HepG2 (cell line): Measurements from ENCODE around the gene THRB. TPM values are rescaled to one million over a fixed set of nuclear protein-coding genes. Genes with fewer than 3 reads are reported as not detected.

Experiments
- ATAC-seq: fragments of 200-7000 bp; cut with Tn5 transposase; 3 replicates; pipeline ENCODE4 v1.9.1; 2020; ENCODE audit warnings: mild to moderate bottlenecking, moderate library complexity
- BruUV-seq: library from RNA; stranded (reverse); fragments of 400-500 nt; replicated peaks from 2 replicates; lab custom pipeline; 2021; lab: Mats Ljungman, UMichigan
- CTCF ChIA-PET: fragments of 300-600 bp; formaldehyde crosslinking; extraction: SDS; loops from one replicate; lab custom pipeline; 2021; ENCODE audit warnings: low total read pairs, inconsistent platforms, low intra/inter-chr PET ratio; lab: Yijun Ruan, JAX
- POLR2A ChIA-PET: fragments of 350-600 bp; sonication (Branson Sonifier 250); formaldehyde crosslinking; loops from one replicate; lab custom pipeline; 2020; ENCODE audit warnings: antibody characterized with exemption, inconsistent platforms; lab: Yijun Ruan, JAX
- DNase-seq: peaks from one replicate; pipeline ENCODE4 v3.0.0-alpha.2; 2015; ENCODE audit warnings: low spot score
- FAIRE-seq: peaks from 3 replicates; lab custom pipeline; 2011; peaks lifted over from hg19 to GRCh38; lab: Jason Lieb, UNC
- H2AFZ ChIP-seq: one replicate; pipeline ENCODE4 v1.6.1; 2011; ENCODE audit warnings: low read length, inconsistent platforms
- H3K27ac ChIP-seq: fragments of 300-600 bp; 3 replicates; pipeline ENCODE4 v1.8.0; 2011; ENCODE audit warnings: mixed run types, mild to moderate bottlenecking, mixed read lengths, low read length, inconsistent platforms; ENCODE audit not compliant: insufficient read depth; ENCODE audit errors: extremely low read length
- H3K27me3 ChIP-seq, 2 experiments: fragments of 200-600 bp in 1 of 2; 2 replicates in 1 of 2; 3 replicates in 1 of 2; pipeline versions ENCODE4 v1.6.0 to v1.8.0; 2011; ENCODE audit warnings: low read length in 2 of 2, mild to moderate bottlenecking in 2 of 2, moderate library complexity in 2 of 2, inconsistent platforms in 1 of 2; ENCODE audit not compliant: insufficient read depth in 2 of 2, control insufficient read depth in 1 of 2
- H3K36me3 ChIP-seq, 2 experiments: fragments of 200-600 bp in 1 of 2; replicated peaks in 1 of 2; 2 replicates in 1 of 2; 3 replicates in 1 of 2; pipeline versions ENCODE4 v1.5.1 to v1.8.0; 2011; ENCODE audit warnings: low read length in 2 of 2, inconsistent platforms in 1 of 2; ENCODE audit not compliant: insufficient read depth in 2 of 2, control insufficient read depth in 1 of 2
- H3K4me1 ChIP-seq: 2 replicates; pipeline ENCODE4 v1.5.1; 2012; ENCODE audit warnings: low read length, inconsistent platforms; ENCODE audit not compliant: insufficient read depth
- H3K4me2 ChIP-seq: 2 replicates; pipeline ENCODE4 v1.6.0; 2011; ENCODE audit warnings: low read depth, low read length, inconsistent platforms
- H3K4me3 ChIP-seq, 3 experiments: fragments of 200-600 bp in 1 of 3; sonication (generic), shearing (Covaris generic) in 1 of 3; replicated peaks in 1 of 3; 2 replicates each; pipeline ENCODE4 v1.5.1; 2011 to 2016; ENCODE audit warnings: low read length in 3 of 3, inconsistent platforms in 2 of 3, low read depth in 2 of 3, mild to moderate bottlenecking in 2 of 3, control low read depth in 1 of 3, mixed read lengths in 1 of 3; ENCODE audit not compliant: insufficient read depth in 1 of 3
- H3K79me2 ChIP-seq: one replicate; pipeline ENCODE4 v1.6.1; 2011; ENCODE audit warnings: low read length, inconsistent platforms; ENCODE audit not compliant: insufficient read depth
- H3K9ac ChIP-seq: 2 replicates; pipeline ENCODE4 v1.6.0; 2011; ENCODE audit warnings: mild to moderate bottlenecking, low read depth, low read length, inconsistent platforms; ENCODE audit not compliant: insufficient read depth
- H3K9me3 ChIP-seq: 2 replicates; pipeline ENCODE4 v1.5.1; 2012; ENCODE audit warnings: mild to moderate bottlenecking, low read length
- H4K20me1 ChIP-seq: 2 replicates; pipeline ENCODE4 v1.6.0; 2011; ENCODE audit warnings: inconsistent platforms, mild to moderate bottlenecking, low read length, moderate library complexity; ENCODE audit not compliant: insufficient read depth
- DNMT1 ChIP-seq: sonication (generic); formaldehyde crosslinking; IDR thresholded peaks from 2 replicates; pipeline ENCODE4 v1.5.1; 2020; ENCODE audit warnings: mild to moderate bottlenecking, missing genetic modification reagents
- GATA4 ChIP-seq: sonication (generic); IDR thresholded peaks from 2 replicates; pipeline ENCODE4 v1.6.1; 2016; ENCODE audit warnings: antibody characterized with exemption, low read depth, borderline replicate concordance
- SMAD9 ChIP-seq: sonication (generic); formaldehyde crosslinking; IDR thresholded peaks from 2 replicates; pipeline ENCODE4 v1.5.1; 2020; ENCODE audit warnings: mild to moderate bottlenecking, missing genetic modification reagents
- TCF7 ChIP-seq: sonication (generic); IDR thresholded peaks from 2 replicates; pipeline ENCODE4 v1.6.1; 2016; ENCODE audit warnings: antibody characterized with exemption, low read depth
- ZBTB14 ChIP-seq: sonication (generic); formaldehyde crosslinking; IDR thresholded peaks from 2 replicates; pipeline ENCODE4 v1.4.0; 2020; ENCODE audit warnings: missing genetic modification reagents
- ZNF10 ChIP-seq: sonication (generic); formaldehyde crosslinking; IDR thresholded peaks from 2 replicates; pipeline ENCODE4 v1.4.0; 2020; ENCODE audit warnings: mild to moderate bottlenecking, low read depth, missing genetic modification reagents, borderline replicate concordance
- ZNF414 ChIP-seq: sonication (generic); formaldehyde crosslinking; IDR thresholded peaks from 2 replicates; pipeline ENCODE4 v1.5.0; 2020; ENCODE audit warnings: missing genetic modification reagents
- ZNF703 ChIP-seq: sonication (generic); formaldehyde crosslinking; IDR thresholded peaks from 2 replicates; pipeline ENCODE4 v1.5.1; 2020; ENCODE audit warnings: missing genetic modification reagents, mild to moderate bottlenecking, moderate library complexity, borderline replicate concordance
- ZNF878 ChIP-seq: sonication (generic); formaldehyde crosslinking; IDR thresholded peaks from 2 replicates; pipeline ENCODE4 v1.8.1; 2023; ENCODE audit warnings: mild to moderate bottlenecking, missing genetic modification reagents, moderate library complexity
- WGBS: methylation state at CpG from one replicate; pipeline ENCODE4 v1.1.6; 2017; ENCODE audit warnings: low lambda C conversion rate; 5-methylcytosine and 5-hydroxymethylcytosine counted together
- in situ Hi-C: cut with HindIII; loops from 2 replicates; pipeline ENCODE4 v1.10.0; 2017; ENCODE audit warnings: low pct_unique_long_range_greater_than_20kb; ENCODE audit not compliant: extremely low pct_ligation_motif_present
- intact Hi-C: fragments of 100-400 bp; cut with micrococcal nuclease; formaldehyde crosslinking; loops from one replicate; pipeline ENCODE4 v1.10.0; 2022; ENCODE audit not compliant: unreplicated experiment
- polyA plus RNA-seq, 8 experiments: library from polyadenylated mRNA; depleted of rRNA in 3 of 8; stranded (reverse) in 7 of 8; unstranded in 1 of 8; fragments of >200 nt; fragmentation: Illumina TruSeq in 4 of 8; extraction: Trizol in 4 of 8; gene quantifications; 2 replicates each; pipeline versions ENCODE4 v1.2.1 to v1.2.3, GENCODE V29; 2011 to 2016; ENCODE audit warnings: low read depth in 4 of 8, missing spikeins in 1 of 8, mixed read lengths in 1 of 8; ENCODE audit not compliant: insufficient read depth in 1 of 8
- total RNA-seq, 5 experiments: library from RNA; depleted of rRNA; stranded (reverse); fragments of >200 nt; fragmentation: Illumina TruSeq; extraction: Trizol; gene quantifications; 2 replicates each; pipeline ENCODE4 v1.2.3, GENCODE V29; 2016; ENCODE audit warnings: low read depth in 1 of 5

The THRB gene
- total and polyA plus RNA-seq, 2 of the 13 experiments (the other 11 are each of a cell fraction or from before 2014, with no cell fraction given): 4.7 to 22.7 TPM

- BruUV-seq: no TSS peak
- no peak for DNase-seq
- no peaks in the 10 kb centered on the region for H3K27me3 ChIP-seq
- no peaks in the 10 kb centered on the region for H3K9me3 ChIP-seq
- POLR2A ChIA-PET: no interaction called here
- no peak overlapping the region for H3K4me2 ChIP-seq
- intact Hi-C loops: no loop called here
- no peaks in the 10 kb centered on the region for H3K79me2 ChIP-seq
- no peak for FAIRE-seq
- H3K4me3 ChIP-seq: no peak overlapping the region
- no peak for ATAC-seq
- H3K36me3 ChIP-seq: no peaks in the 10 kb centered on the region
- H4K20me1 ChIP-seq: no peaks in the 10 kb centered on the region
- peaks cover 12% of the 10 kb centered on the region for H3K4me1 ChIP-seq
- no peak overlapping the region for H3K27ac ChIP-seq
- TF ChIP-seq ZNF10: no peak
- TF ChIP-seq ZNF878 (CRISPR knock-in tag): no peak
- no peak for TF ChIP-seq ZNF414 (CRISPR knock-in tag)
- TF ChIP-seq DNMT1 (CRISPR knock-in tag): no peak
- no peak for TF ChIP-seq SMAD9 (CRISPR knock-in tag)
- no peak for TF ChIP-seq GATA4
- TF ChIP-seq, all 625 proteins: peak for 0
- CTCF ChIA-PET: no interaction called here
- in situ Hi-C loops: no loop called here
- Histone ChIP-seq H3K9ac (no peak overlapping the region), H2AFZ (no peak overlapping the region)
- 13% methylated on average over 1 of the region's 1 CpG for WGBS
These were observed 47.3 kb upstream of the THRB start for GRCh38 chr3:24541935-24542334.

DNA sequence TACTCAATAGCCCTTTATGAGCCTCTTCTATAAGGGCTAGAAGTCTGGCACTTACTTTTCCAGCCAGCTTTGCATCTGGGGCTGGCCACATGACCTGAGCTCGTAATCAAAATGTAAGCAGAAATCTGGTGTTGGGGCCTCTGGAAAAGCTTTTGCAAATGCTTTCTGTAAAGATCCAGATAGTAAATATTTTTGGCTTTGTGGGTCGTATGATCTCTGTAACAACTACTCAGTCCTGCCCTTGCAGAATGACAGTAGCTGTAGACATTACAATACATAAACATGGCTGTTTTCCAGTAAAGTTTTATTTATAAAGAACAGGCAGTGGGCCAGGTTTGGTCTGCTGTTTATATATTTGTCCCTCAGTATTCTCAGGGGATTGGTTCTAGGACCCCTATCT, 46.2 kb upstream of the THRB start:
- ATAC-seq: no peak
- no peak overlapping the region for H3K27ac ChIP-seq
- WGBS: 0% methylated on average over 2 of the region's 2 CpGs
- no peak overlapping the region for H3K4me2 ChIP-seq
- no peaks in the 10 kb centered on the region for H3K9me3 ChIP-seq
- TF ChIP-seq ZBTB14 (CRISPR knock-in tag) (no peak), ZNF703 (CRISPR knock-in tag) (no peak), TCF7 (no peak)
- ChIA-PET CTCF (no interaction called here), POLR2A (no interaction called here)
- FAIRE-seq: no peak
- intact Hi-C loops (no loop called here), in situ Hi-C loops (no loop called here)
- H4K20me1 ChIP-seq: no peaks in the 10 kb centered on the region
- H2AFZ ChIP-seq: no peak overlapping the region
- no peaks in the 10 kb centered on the region for H3K36me3 ChIP-seq
- no peak for DNase-seq
- peaks cover 5% of the 10 kb centered on the region for H3K4me1 ChIP-seq
- BruUV-seq: no TSS peak
- no peak overlapping the region for H3K9ac ChIP-seq
- no peak overlapping the region for H3K4me3 ChIP-seq
- H3K79me2 ChIP-seq: no peaks in the 10 kb centered on the region
- H3K27me3 ChIP-seq: no peaks in the 10 kb centered on the region
